NCI-H2196 (cell line): ENCODE measurements around the gene CASP10.

ENCODE experiments used
- DNase-seq: peaks from one replicate; lab custom pipeline; 2025; ENCODE audit not compliant: unreplicated experiment; lab: John Stamatoyannopoulos, UW

The CASP10 gene

DNA sequence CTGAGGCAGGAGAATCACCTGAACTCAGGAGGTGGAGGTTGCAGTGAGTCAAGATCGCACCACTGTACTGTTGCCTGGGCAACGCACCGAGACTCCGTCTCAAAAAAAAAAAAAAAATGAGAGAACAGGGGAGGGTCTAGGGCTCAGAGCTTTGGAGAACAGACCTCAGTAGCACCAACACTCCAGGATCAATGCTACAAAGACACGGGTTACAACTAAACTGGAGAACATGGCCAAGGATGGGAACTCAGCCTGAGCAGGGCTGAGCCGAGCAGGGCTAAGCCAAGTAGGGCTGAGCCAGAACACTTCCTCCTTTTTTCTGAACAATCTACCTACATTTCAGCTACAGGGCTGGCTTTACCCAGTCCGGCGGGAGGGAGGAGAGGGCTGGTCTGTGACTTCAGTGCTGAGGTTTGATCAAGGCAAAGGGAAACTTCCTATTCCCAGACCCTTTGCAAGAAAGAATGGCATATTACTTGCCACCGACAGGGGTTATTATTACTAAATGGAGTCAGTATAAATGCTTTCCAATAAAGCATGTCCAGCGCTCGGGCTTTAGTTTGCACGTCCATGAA lies 74.5 kb downstream of the CASP10 start:
- no peak for DNase-seq

DNA sequence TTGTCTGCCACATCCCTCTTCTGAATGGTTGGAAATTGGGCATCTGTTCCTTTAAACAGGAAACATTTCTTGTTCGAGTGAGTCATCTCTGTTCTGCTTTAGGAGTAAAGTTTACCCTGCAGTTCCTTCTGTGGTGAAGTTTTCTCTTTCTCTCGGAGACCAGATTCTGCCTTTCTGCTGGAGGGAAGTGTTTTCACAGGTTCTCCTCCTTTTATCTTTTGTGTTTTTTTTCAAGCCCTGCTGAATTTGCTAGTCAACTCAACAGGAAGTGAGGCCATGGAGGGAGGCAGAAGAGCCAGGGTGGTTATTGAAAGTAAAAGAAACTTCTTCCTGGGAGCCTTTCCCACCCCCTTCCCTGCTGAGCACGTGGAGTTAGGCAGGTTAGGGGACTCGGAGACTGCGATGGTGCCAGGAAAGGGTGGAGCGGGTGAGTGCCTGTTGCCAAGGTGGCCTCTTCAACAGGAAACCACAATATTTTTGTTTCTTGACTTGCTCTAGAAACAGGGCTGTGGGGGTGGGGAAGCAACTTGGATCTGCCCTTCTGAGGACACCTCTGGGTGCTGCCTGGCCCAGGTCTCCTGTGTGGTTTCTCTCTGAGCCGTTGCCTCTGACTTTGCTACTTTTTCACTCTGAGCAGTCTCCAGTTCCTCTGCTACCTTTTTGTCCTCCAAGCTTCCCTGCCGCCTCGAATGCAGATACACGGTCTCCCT lies 75.2 kb downstream of the CASP10 start:
- peak; percentile 76 for DNase-seq

DNA sequence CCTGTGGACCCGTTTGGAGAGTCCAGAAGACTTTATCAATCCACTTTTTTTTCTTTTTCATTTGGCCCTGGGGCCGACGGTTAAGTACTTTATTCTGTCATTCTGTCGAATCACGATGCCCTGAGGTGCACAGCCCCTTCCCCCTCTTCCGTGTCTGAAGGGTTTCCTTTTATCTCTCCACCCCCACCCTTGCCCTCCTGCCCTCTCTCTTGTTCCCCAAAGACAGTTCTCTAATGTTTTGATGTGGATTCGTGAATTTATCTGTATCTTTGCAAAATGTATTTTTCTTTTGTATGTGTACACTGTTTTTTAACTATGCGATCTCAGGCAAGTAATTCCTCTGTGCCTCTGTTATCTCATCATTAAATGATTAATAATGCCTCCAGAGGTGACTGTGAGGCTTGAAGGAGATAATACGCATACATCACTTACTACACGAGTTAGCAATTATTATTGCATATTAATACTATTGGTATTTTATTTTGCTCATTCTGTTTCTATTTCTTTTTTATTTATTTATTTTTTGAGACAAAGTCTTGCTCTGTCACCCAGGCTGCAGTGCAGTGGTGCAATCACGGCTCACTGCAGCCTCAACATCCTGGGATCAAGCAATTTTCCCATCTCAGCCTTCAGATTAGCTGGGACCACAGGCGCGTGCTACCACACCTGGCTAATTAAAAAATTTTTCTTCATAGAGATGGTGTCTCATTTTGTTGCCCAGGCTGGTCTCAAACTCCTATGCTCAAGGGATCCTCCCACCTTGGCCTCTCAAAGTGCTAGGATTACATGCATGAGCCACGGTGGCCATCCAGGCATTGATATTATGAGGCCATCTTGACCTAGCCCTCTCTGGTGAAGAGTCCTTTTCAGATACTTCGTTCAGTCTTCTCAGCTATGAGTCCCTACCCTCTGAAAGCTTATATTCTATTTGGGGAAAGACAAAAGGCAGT lies 76.0 kb downstream of the CASP10 start:
- DNase-seq: no peak

DNA sequence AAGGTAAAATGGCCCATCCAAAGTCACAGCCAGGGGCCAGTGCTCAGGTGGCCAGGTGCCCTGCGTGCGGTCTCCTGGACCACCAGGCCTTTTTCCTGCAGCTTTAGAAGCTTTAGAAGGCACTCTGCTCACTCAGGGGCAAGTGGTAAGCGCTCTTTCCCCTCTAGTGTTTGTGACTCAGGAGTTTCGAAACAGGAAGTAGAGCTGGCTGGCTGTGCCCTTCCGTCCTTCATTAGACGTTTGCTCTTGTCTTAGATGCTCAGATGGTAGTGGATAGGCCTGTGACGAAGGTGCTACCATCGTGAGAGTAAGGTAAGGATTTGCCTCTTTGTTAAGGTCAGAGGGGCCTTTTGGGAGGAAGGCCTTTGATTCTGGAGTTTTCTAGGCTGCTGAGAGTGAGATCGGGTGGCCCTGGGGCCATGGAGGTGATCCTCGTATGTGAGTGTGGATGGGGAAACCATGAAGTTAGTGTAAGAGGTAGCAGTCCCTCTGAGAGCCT lies 77.4 kb downstream of the CASP10 start, which contains the start of gene CASP8:
Gene CASP8, plus strand, starts transcription at position 235 of the 499 bp plus-strand sequence. CDS start 5,951 bp downstream, outside the sequence.
- DNase-seq: no peak

DNA sequence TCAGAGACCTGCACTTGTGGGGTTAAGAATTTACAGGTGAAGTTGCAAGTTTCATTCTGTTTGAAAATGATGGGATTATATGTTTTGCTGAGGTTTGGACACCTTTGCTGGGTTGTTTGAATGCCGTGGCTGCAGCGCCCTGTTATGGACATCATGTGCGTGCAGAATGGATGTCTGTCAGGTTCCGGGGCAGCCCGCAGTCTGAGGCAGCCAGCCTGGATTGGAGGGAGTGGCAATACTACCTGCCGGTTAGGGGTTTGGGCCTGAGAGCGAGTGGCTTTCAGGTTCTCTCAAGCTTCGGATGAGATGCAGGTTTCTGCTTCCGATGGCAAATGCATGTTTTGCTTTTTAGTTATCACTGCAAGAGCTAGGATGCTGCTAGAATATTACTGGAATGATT lies 78.5 kb downstream of the CASP10 start:
- DNase-seq: no peak

DNA sequence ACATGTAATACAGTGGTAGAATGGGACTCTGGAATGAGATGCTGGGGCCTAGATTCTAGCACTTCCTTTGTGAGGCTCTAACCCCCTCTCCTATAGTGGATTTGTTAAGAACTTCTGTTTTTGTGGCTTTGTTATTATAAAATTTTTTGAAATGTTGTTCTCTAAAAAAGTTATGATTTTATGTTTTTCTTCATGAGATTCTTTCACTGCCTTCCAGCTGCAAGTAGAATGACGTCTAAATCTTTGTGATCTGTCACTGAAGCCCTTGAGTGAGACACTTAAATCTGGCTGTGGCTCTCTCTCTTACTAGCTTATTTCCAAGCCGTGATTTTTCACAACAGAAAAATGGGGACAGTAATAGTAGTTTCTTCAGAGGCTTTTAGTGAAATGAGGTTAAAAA lies 79.0 kb downstream of the CASP10 start:
- no peak for DNase-seq

DNA sequence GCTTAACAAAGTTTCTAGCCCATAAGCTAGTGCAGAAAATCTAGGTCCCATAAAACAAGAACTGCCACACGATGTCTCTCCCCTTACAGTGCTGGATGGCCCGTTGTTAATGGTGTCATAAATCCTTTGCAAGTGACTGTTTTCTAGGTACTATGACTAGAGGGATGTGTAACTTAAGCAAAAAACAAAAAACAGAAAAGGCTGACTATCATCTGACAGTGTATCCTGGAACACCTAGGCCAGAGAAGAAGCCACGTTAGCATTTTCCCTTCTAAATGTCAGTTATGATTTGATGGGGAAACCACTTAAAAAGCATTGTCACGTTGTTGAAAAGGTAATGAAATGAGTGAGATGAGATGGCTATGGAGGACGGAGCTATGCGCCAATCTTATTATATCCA lies 79.8 kb downstream of the CASP10 start:
- no peak for DNase-seq

DNA sequence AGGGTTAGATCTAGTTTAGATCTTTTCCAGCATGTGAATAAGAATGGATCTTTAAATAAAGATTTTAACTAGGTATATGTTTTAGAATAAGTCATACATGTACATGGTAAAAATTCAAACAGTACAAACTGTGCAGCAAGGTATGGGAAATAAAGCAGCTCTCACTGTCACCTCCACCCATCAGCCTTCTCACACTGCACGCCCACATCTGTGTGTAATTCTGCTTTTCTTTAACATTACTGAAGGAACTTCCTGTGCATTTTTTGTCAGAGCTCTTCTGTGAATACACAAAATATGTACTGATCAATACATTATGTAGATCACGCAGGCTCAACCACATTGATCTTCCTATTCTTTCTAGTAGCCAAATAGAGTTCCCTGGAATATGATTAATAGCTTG lies 80.8 kb downstream of the CASP10 start:
- DNase-seq: no peak

DNA sequence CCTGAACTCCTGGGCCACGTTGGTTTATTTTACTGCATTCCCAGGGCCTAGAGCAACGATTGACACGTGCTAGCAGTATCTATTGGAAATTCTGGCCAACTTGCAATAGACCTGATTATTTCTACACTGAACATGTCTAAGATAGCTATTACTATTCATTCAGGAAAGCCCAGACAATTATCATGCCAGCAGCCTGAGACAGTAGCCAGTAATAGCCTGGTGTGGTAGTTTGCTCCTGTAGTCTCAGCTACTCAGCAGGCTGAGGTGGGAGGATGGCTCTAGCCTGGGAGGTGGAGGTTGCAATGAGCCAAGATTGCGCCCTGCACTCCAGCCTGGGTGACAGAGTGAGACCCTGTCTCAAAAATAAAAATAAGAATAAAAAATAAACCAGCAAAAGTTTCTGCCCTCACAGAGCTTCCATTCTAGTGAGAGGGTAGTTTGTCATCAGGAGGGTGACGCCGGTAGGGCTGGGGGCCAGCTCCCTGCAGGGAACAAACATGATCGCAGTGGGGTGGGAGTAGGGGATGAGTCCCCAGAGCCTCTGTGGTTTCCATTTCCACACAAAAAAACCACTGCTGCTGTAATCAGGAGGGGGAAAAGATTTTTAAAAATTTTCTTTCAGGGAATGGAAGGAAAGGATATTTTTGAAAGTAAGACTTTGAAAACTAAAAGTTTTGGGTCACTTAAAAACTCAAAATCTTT lies 81.7 kb downstream of the CASP10 start:
- DNase-seq: no peak

DNA sequence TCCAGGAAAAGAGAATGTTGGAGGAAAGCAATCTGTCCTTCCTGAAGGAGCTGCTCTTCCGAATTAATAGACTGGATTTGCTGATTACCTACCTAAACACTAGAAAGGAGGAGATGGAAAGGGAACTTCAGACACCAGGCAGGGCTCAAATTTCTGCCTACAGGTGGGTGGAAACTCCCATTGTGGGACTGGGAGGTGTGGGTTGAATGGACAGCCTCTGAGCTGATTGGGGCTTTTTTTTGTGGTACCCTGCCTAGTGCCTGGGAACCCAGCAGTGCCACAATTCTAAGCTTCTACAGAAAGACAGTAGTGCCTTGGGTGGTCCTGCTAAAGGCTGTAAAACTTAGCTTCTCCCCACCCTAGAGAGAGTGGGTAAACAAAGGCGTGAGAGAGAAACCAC lies 83.7 kb downstream of the CASP10 start:
- DNase-seq: no peak

DNA sequence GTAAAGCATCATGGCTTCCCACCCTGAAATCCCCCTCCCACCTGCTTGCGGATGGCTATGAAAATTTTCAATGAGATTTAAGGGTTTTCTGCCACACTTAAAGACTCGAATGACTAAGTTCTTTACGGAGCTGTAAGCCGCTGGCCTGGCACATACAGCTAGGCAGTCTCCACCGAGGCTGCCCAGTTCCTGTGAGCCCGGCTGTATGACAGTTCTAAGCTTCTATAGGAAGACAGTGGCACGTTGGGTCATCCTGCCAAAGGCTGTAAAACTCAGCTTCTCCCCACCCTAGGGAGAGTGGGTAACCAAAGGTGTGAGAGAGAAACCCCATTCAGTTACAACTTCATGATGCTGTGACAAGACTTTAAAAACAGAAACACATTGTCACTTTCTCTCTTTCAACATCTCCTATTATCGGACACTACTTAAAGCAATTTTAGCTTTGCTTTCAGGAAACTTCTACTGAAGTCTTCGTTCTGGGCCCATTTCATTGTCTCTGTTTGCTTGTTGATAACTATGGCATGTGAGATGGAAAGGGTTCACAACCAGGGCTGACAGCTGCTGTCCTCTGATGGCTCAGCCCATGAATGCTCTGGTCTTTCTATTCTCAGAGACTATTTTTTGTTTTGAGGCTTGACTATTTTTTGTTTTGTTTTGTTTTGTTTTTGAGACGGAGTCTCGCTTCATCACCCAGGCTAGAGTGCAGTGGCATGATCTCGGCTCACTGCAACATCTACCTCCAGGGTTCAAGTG lies 84.5 kb downstream of the CASP10 start:
- DNase-seq: no peak

DNA sequence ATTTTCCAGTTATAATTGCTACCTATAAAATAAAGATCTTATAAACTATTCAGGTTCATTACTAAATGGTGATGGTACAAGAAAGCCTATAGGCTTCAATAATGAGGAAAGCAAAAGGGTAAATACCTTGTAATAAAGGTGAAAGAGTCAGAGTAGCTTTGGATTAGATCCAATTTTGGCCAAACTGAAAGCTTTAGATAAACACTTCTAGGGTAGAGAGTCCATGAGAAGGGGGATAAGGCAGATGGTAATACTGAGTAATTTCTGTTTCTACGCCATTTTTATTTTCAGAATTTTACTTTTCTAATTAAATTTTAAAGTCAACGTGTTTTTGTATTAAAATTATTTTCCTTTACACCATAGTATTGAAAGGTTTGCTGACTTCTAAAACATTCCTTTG lies 86.8 kb downstream of the CASP10 start:
- DNase-seq: peak; percentile 18

DNA sequence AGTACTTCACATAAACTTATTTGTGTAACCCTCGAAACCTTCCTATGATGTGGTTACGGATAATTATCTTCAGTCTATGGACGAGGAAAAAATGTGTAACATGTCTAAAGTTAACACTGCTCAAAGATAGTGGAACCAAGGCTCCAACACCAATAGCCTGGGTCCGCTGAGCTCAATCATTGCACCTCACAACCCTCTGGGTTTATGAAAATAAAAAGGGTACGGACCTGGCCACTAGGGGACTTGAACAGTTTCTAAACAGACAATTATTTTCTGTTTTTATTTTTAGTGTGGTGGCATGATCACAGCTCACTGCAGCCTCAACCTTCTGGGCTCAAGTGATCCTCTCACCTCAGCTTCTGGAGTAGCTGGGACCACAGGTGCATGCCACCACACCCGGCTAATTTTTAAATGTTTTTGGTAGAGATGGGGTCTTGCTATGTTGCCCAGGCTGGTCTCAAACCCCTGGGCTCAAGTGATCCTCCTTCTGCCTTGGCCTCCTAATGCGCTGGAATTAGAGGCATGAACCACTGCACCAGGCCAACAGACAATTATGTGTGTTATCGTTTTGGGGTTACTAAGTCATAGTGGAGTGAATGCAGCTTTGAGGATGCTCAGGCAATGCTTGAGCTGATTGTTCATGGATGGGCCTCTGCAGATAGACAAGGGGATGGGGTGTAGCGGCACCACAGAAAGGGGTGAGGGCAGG lies 87.5 kb downstream of the CASP10 start:
- no peak for DNase-seq

DNA sequence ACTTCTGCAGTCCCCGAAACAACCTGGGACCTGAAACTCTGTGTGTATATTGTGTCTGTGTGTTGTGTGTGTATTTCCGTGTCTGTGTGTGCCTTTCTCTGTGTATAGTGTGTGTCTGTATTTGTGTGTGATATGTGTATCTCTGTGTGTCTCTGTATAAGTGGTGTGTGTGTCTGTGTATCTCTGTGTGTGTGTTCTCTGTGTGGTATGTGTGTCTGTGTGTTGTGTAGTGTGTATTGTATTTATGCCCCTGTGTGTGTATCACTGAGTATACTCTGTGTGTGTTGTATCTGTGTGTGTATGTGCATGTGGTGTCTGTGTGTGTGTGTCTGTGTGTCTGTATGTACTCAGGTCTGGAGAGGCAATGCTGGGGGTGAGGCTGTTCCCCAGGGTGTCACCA lies 89.0 kb downstream of the CASP10 start:
- no peak for DNase-seq

DNA sequence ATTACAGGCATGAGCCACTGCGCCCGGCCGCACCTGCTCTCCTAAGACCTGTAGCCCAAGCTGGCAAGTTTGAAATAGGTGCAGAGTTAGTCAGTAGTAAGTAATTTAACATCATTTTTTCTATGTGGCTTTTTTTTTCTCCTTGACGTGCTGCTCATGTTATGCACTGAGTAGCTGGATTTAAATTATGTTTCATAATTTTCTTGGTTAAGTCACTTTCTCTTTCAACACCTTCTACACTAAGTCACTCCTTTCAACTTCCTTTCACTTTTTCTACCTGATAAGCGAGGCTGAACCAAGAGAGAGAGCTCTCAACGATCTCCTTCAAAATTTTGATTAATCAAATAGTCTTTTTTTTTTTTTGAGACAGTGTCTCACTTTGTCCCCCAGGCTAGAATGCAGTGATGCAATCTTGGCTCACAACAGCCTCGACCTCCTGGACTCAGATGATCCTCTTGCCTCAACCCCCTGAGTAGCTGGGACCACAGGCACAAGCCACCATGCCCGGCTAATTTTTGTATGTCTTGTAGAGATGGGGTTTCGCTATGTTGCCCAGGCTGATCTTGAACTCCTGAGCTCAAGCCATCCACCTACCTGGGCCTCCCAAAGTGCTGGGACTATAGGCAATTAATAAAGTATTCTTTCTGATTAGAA lies 90.5 kb downstream of the CASP10 start:
- no peak for DNase-seq

DNA sequence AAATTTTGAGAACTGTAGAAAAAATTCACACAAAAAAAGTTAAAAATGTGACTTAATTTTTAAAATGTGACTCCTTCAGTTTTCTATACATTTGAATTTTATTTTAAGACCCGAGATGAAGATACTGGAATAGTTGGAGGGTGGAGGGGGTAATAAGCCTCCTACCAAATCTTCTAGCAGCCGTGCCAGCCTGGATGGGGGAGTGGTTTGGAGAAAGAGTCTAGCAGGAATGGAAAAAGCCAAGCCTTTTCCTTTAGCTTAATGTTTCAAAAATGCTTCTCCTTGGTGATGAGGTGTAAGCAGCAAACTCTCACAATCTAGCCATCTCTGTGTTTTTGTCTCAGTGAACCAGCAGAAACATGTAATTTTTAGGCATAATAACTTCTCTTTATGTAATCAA lies 92.1 kb downstream of the CASP10 start:
- DNase-seq: no peak

DNA sequence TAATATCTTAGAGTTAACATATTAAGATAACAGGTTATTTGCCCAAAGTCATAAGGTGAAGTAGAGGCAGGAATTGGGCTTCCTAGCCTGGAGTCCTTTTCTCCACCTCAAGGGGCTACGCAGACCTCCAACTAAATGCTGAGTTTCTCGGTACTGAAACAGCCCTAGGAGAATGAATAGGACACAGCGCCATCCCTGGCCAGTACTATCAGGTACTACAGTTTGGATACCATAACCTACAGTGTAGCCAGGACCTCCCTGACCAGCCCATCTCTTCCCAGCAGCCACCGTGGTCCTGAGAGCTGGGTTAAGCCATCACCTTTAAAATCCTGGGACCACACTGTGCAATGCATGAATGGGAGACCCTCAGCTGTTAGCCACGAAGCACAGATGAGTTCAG lies 93.0 kb downstream of the CASP10 start:
- no peak for DNase-seq

DNA sequence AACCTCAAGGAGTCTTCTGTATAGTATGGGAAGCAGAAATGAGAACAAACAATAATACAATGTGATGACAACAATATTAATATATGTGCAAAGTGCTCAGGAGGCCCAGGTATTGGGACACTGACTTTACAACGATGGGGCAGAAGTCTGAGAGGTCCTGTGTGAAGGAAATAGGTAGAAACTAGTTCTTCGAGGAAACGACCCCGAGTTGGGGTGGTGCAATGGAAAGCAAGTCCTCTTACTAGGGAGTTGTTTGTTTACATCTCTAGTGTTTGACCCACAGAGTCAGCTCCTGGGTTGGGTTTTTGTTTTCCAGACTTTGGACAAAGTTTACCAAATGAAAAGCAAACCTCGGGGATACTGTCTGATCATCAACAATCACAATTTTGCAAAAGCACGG lies 93.6 kb downstream of the CASP10 start:
- no peak for DNase-seq
